K562 (cell line): ENCODE measurements around the gene LTK. TPM values are rescaled to one million over a fixed set of nuclear protein-coding genes. Genes with fewer than 3 reads are reported as not detected.

Source experiments
- ADNP ChIP-seq: fragments of 200-800 bp; sonication (Bioruptor generic); IDR thresholded peaks from 2 replicates; pipeline ENCODE4 v1.6.1; 2016; ENCODE audit warnings: missing genetic modification characterization, missing compliant biosample characterization
- ARID1B ChIP-seq: fragments of 450-650 bp; IDR thresholded peaks from 2 replicates; pipeline ENCODE4 v1.6.1; 2016; ENCODE audit warnings: antibody characterized with exemption, mild to moderate bottlenecking, inconsistent platforms
- BRD9 ChIP-seq: fragments of 450-650 bp; IDR thresholded peaks from 2 replicates; pipeline ENCODE4 v1.6.1; 2018; ENCODE audit warnings: low read depth; ENCODE audit not compliant: partially characterized antibody
- CREBBP ChIP-seq: IDR thresholded peaks from one replicate; pipeline ENCODE4 v1.6.1; 2012; ENCODE audit warnings: low read depth, mild to moderate bottlenecking, control low read depth, inconsistent platforms, low read length
- DACH1 ChIP-seq: fragments of 450-650 bp; IDR thresholded peaks from 2 replicates; pipeline ENCODE4 v1.6.1; 2018; ENCODE audit not compliant: partially characterized antibody
- GTF2E2 ChIP-seq: fragments of 200-800 bp; sonication (Bioruptor generic); IDR thresholded peaks from 2 replicates; pipeline ENCODE4 v1.6.1; 2016; ENCODE audit warnings: missing genetic modification characterization, missing compliant biosample characterization
- HMG20A ChIP-seq: fragments of 450-650 bp; formaldehyde crosslinking; conservative IDR thresholded peaks from 2 replicates; pipeline ENCODE4 v1.4.0; 2020; ENCODE audit warnings: mild to moderate bottlenecking, mixed read lengths
- HMG20B ChIP-seq: fragments of 250-450 bp; sonication (Bioruptor Pico); IDR thresholded peaks from 2 replicates; pipeline ENCODE4 v1.5.0; 2021; ENCODE audit warnings: mild to moderate bottlenecking
- PHB2 ChIP-seq: fragments of 450-650 bp; IDR thresholded peaks from 2 replicates; pipeline ENCODE4 v1.6.1; 2017; ENCODE audit warnings: low read depth
- POLR2H ChIP-seq: IDR thresholded peaks from 2 replicates; pipeline ENCODE4 v1.6.1; 2016; ENCODE audit warnings: missing genetic modification characterization, low read depth, mild to moderate bottlenecking, control low read depth, missing compliant biosample characterization, moderate library complexity
- PRPF4 ChIP-seq: fragments of 200-400 bp; formaldehyde crosslinking; IDR thresholded peaks from one replicate; pipeline ENCODE4 v1.6.1; 2017; ENCODE audit warnings: low read length, low read depth, mild to moderate bottlenecking; ENCODE audit not compliant: insufficient read depth, poor library complexity, severe bottlenecking
- RBM14 ChIP-seq: fragments of 200-400 bp; formaldehyde crosslinking; IDR thresholded peaks from 2 replicates; pipeline ENCODE4 v1.6.1; 2018; ENCODE audit warnings: low read depth, mild to moderate bottlenecking, low read length, moderate library complexity, borderline replicate concordance; ENCODE audit not compliant: insufficient read depth
- SRSF1 ChIP-seq: fragments of 200-400 bp; formaldehyde crosslinking; IDR thresholded peaks from 2 replicates; pipeline ENCODE4 v1.6.1; 2017; ENCODE audit warnings: mild to moderate bottlenecking, low read depth, low read length, moderate library complexity
- TCF7 ChIP-seq: sonication (generic); IDR thresholded peaks from 2 replicates; pipeline ENCODE4 v1.6.1; 2016; ENCODE audit warnings: antibody characterized with exemption, borderline replicate concordance
- TRIM28 ChIP-seq: fragments of 450-650 bp; IDR thresholded peaks from 2 replicates; pipeline ENCODE4 v1.6.1; 2017
- ZNF174 ChIP-seq: fragments of 250-450 bp; sonication (Bioruptor Pico); IDR thresholded peaks from 2 replicates; pipeline ENCODE4 v1.4.0; 2020; ENCODE audit warnings: mild to moderate bottlenecking
- ZNF184 ChIP-seq: sonication (generic); formaldehyde crosslinking; IDR thresholded peaks from 2 replicates; pipeline ENCODE4 v1.5.0; 2020; ENCODE audit warnings: missing genetic modification reagents
- ZNF316 ChIP-seq: fragments of 450-650 bp; IDR thresholded peaks from 2 replicates; pipeline ENCODE4 v1.6.1; 2016
- ZNF41 ChIP-seq: fragments of 250-450 bp; sonication (Bioruptor Pico); conservative IDR thresholded peaks from 2 replicates; pipeline ENCODE4 v1.4.0; 2020; ENCODE audit warnings: mild to moderate bottlenecking
- ZNF436 ChIP-seq: fragments of 250-450, 450-650 bp; sonication (Bioruptor Pico); formaldehyde crosslinking; IDR thresholded peaks from 2 replicates; pipeline ENCODE4 v1.7.0; 2020; ENCODE audit warnings: mild to moderate bottlenecking
- polyA plus RNA-seq, 8 experiments: library from polyadenylated mRNA; depleted of rRNA in 4 of 8; stranded (reverse) in 5 of 8; unstranded in 3 of 8; fragments of >200 nt; fragmentation: Nextera tagmentation in 2 of 8; fragmentation: Illumina TruSeq in 1 of 8; extraction: Ambion mirVana in 2 of 8; extraction: Trizol in 1 of 8; gene quantifications; 2 replicates each; pipeline versions ENCODE4 v1.2.1 to v1.2.3, GENCODE V29; 2011 to 2014; ENCODE audit warnings: inconsistent platforms in 1 of 8, missing spikeins in 1 of 8
- total RNA-seq, 7 experiments: library from RNA; depleted of rRNA in 6 of 7; stranded (reverse); fragments of >200 nt in 6 of 7; fragmentation: Illumina TruSeq in 2 of 7; extraction: Trizol in 2 of 7; gene quantifications; 2 replicates each; pipeline versions ENCODE4 v1.2.1 to v1.2.3, GENCODE V29; 2011 to 2021; ENCODE audit warnings: low replicate concordance in 1 of 7
- TF ChIP-seq, protein P1 (sequence below): fragments of 450-650 bp; IDR thresholded peaks from 2 replicates; pipeline ENCODE4 v1.6.1; 2016; ENCODE audit warnings: low read depth
- TF ChIP-seq, protein P2 (sequence below): sonication (generic); formaldehyde crosslinking; IDR thresholded peaks from 2 replicates; pipeline ENCODE4 v1.9.0; 2022; ENCODE audit warnings: mild to moderate bottlenecking, missing genetic modification reagents

Gene LTK
- total and polyA plus RNA-seq, 9 of the 15 experiments (the other 6 are each of a cell fraction or from before 2014, with no cell fraction given) = 0.25 to 4.4 (median 1.8) TPM

DNA sequence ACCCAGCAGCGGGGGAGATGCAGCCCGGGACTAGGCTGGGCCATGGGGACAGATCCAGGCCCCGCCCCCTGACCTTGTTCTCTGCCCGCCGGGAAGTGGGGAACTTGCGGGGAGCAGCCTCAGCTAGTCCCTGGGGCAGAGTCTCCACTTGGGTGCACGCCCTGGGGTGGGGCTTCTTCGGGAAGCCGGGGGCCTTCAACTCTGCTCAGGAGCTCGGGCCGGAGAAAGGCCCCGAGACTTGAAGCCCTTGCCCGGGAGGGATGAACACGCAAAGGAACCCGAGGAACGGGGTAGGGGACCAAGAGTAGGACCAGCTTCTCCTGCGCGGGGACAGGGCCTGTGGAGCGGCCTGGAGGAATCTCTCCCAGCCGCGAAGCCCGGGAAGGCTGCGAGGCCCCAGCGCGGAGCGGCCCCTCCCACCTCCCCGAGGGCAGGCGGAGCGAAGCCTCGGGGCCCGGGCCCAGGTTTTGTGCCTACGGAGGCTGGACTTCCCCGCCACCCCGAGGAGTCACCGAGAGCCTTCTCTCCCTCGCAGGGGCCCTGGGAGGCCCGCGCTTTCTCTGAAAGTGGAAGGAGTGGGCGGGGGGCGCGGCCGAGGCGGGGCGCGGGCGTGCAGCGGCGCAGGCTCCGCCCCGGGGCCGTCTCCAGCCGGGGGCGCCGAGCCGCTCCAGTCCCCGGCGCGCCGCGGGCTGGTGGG lies 20.3 kb downstream of the LTK start, which contains the start of gene ITPKA (continued):
- no peak for TF ChIP-seq HMG20A (CRISPR knock-in tag)
- no peak for TF ChIP-seq TCF7
- TF ChIP-seq ZNF174 (CRISPR knock-in tag) = no peak
- TF ChIP-seq, protein P1, sequence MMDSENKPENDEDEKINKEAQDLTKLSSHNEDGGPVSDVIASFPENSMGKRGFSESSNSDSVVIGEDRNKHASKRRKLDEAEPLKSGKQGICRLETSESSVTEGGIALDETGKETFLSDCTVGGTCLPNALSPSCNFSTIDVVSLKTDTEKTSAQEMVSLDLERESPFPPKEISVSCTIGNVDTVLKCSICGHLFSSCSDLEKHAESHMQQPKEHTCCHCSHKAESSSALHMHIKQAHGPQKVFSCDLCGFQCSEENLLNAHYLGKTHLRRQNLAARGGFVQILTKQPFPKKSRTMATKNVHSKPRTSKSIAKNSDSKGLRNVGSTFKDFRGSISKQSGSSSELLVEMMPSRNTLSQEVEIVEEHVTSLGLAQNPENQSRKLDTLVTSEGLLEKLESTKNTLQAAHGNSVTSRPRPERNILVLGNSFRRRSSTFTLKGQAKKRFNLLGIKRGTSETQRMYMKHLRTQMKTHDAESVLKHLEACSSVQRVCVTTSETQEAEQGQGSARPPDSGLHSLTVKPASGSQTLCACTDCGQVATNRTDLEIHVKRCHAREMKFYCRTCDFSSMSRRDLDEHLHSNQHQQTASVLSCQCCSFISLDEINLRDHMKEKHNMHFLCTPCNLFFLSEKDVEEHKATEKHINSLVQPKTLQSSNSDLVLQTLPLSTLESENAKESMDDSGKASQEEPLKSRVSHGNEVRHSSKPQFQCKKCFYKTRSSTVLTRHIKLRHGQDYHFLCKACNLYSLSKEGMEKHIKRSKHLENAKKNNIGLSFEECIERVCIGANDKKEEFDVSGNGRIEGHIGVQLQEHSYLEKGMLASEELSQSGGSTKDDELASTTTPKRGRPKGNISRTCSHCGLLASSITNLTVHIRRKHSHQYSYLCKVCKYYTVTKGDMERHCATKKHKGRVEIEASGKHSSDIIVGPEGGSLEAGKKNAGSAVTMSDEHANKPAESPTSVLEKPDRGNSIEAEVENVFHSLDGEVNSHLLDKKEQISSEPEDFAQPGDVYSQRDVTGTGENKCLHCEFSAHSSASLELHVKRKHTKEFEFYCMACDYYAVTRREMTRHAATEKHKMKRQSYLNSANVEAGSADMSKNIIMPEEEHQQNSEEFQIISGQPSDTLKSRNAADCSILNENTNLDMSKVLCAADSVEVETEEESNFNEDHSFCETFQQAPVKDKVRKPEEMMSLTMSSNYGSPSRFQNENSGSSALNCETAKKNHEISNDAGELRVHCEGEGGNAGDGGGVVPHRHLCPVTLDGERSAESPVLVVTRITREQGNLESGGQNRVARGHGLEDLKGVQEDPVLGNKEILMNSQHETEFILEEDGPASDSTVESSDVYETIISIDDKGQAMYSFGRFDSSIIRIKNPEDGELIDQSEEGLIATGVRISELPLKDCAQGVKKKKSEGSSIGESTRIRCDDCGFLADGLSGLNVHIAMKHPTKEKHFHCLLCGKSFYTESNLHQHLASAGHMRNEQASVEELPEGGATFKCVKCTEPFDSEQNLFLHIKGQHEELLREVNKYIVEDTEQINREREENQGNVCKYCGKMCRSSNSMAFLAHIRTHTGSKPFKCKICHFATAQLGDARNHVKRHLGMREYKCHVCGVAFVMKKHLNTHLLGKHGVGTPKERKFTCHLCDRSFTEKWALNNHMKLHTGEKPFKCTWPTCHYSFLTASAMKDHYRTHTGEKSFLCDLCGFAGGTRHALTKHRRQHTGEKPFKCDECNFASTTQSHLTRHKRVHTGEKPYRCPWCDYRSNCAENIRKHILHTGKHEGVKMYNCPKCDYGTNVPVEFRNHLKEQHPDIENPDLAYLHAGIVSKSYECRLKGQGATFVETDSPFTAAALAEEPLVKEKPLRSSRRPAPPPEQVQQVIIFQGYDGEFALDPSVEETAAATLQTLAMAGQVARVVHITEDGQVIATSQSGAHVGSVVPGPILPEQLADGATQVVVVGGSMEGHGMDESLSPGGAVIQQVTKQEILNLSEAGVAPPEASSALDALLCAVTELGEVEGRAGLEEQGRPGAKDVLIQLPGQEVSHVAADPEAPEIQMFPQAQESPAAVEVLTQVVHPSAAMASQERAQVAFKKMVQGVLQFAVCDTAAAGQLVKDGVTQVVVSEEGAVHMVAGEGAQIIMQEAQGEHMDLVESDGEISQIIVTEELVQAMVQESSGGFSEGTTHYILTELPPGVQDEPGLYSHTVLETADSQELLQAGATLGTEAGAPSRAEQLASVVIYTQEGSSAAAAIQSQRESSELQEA = no peak
- TF ChIP-seq ZNF41 (CRISPR knock-in tag) = no peak
- TF ChIP-seq CREBBP = no peak
- TF ChIP-seq GTF2E2 (tag) = no peak; the same call in none of the 2 replicates
- no peak for TF ChIP-seq DACH1
- TF ChIP-seq SRSF1 = no peak
- TF ChIP-seq PHB2 = no peak
- peak; percentile 85 for TF ChIP-seq POLR2H (tag)
- no peak for TF ChIP-seq ADNP
- no peak for TF ChIP-seq TRIM28
- TF ChIP-seq ZNF184 = no peak
- TF ChIP-seq RBM14 = no peak
- TF ChIP-seq HMG20B (CRISPR knock-in tag) = no peak
- TF ChIP-seq, protein P2, sequence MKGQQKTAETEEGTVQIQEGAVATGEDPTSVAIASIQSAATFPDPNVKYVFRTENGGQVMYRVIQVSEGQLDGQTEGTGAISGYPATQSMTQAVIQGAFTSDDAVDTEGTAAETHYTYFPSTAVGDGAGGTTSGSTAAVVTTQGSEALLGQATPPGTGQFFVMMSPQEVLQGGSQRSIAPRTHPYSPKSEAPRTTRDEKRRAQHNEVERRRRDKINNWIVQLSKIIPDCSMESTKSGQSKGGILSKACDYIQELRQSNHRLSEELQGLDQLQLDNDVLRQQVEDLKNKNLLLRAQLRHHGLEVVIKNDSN (CRISPR knock-in tag) = no peak
- TF ChIP-seq ZNF436 (CRISPR knock-in tag) = no peak
- no peak for TF ChIP-seq ZNF316
- TF ChIP-seq BRD9 = no peak
- TF ChIP-seq ARID1B = 0 out of 2 replicates have a peak, but pooled peaks have one; percentile 32
- no peak for TF ChIP-seq PRPF4
